Progenitor cell of endocrine pancreas (in vitro differentiated cells): ENCODE data around the gene SUPT3H. TPM values are rescaled to one million over a fixed set of nuclear protein-coding genes. Genes with fewer than 3 reads are reported as not detected.
"Not testable (repeated sequence)": the region's sequence is repeated elsewhere in the genome, so short reads cannot be mapped to it uniquely, and the experiment has no call there.

Experiments
- DNase-seq: peaks from one replicate; pipeline ENCODE4 v3.0.0; 2021; ENCODE audit warnings: low spot score; ENCODE audit not compliant: unreplicated experiment
- H3K27ac Mint-ChIP-seq: 2 replicates; pipeline ENCODE4 v1.8.0; 2021; ENCODE audit warnings: mild to moderate bottlenecking, moderate library complexity, mixed read lengths
- H3K27me3 Mint-ChIP-seq: 2 replicates; pipeline ENCODE4 v1.8.0; 2021; ENCODE audit warnings: mixed read lengths
- H3K36me3 Mint-ChIP-seq: 2 replicates; pipeline ENCODE4 v1.8.0; 2022; ENCODE audit warnings: mixed read lengths; ENCODE audit not compliant: insufficient read depth
- H3K4me1 Mint-ChIP-seq: 2 replicates; pipeline ENCODE4 v1.8.0; 2021; ENCODE audit warnings: low read depth, mixed read lengths
- H3K4me3 Mint-ChIP-seq: 2 replicates; pipeline ENCODE4 v1.8.0; 2021; ENCODE audit warnings: low read depth, mild to moderate bottlenecking, moderate library complexity, mixed read lengths
- H3K9me3 Mint-ChIP-seq: 2 replicates; pipeline ENCODE4 v1.8.0; 2021; ENCODE audit warnings: low read depth, mixed read lengths
- CTCF ChIP-seq: fragments of 200-600 bp; sonication (generic); IDR thresholded peaks from one replicate; pipeline ENCODE4 v1.5.0; 2021; ENCODE audit warnings: antibody characterized with exemption, mild to moderate bottlenecking; ENCODE audit not compliant: unreplicated experiment
- total RNA-seq: library from RNA; stranded (reverse); gene quantifications from 2 replicates; pipeline ENCODE4 v1.2.1, GENCODE V29; 2021

Gene SUPT3H
- total RNA-seq, 1 donor from 2014 or later = 40.5 TPM

GRCh38 chr6:44868910-44869309, 508.8 kb downstream of the SUPT3H start:
- H3K9me3 Mint-ChIP-seq = peaks cover 11% of the 10 kb centered on the region
- DNase-seq = no peak
- no peaks in the 10 kb centered on the region for H3K27me3 Mint-ChIP-seq
- no peak for TF ChIP-seq CTCF
- no peak overlapping the region for H3K27ac Mint-ChIP-seq
- H3K36me3 Mint-ChIP-seq = peaks cover 5% of the 10 kb centered on the region
- no peak overlapping the region for H3K4me3 Mint-ChIP-seq
- H3K4me1 Mint-ChIP-seq = peaks cover 8% of the 10 kb centered on the region

GRCh38 chr6:44868335-44868668, 509.4 kb downstream of the SUPT3H start:
- Mint-ChIP-seq H3K9me3 (peaks cover 11% of the 10 kb centered on the region), H3K36me3 (peaks cover 9% of the 10 kb centered on the region), H3K4me1 (peaks cover 8% of the 10 kb centered on the region), H3K27ac (no peak overlapping the region), H3K4me3 (no peak overlapping the region), H3K27me3 (no peaks in the 10 kb centered on the region)
- no peak for DNase-seq
- no peak for TF ChIP-seq CTCF

- no peak for DNase-seq
- Mint-ChIP-seq H3K4me3 (no peak overlapping the region), H3K36me3 (peaks cover 9% of the 10 kb centered on the region), H3K9me3 (peaks cover 11% of the 10 kb centered on the region), H3K27me3 (no peaks in the 10 kb centered on the region), H3K4me1 (peaks cover 8% of the 10 kb centered on the region), H3K27ac (no peak overlapping the region)
- no peak for TF ChIP-seq CTCF
These were observed 510.0 kb downstream of the SUPT3H start for GRCh38 chr6:44867571-44868334.

GRCh38 chr6:44865184-44865583, 512.5 kb downstream of the SUPT3H start:
- not testable (repeated sequence) for H3K4me1 Mint-ChIP-seq, H3K27ac Mint-ChIP-seq, H3K27me3 Mint-ChIP-seq, H3K4me3 Mint-ChIP-seq, DNase-seq, H3K36me3 Mint-ChIP-seq
- peaks cover 11% of the 10 kb centered on the region for H3K9me3 Mint-ChIP-seq

GRCh38 chr6:44859901-44860410, 517.8 kb downstream of the SUPT3H start:
- no peaks in the 10 kb centered on the region for H3K4me1 Mint-ChIP-seq
- H3K27me3 Mint-ChIP-seq = no peaks in the 10 kb centered on the region
- H3K36me3 Mint-ChIP-seq = peaks cover 5% of the 10 kb centered on the region
- H3K9me3 Mint-ChIP-seq = peaks cover 2% of the 10 kb centered on the region
- no peak overlapping the region for H3K4me3 Mint-ChIP-seq
- DNase-seq = no peak
- H3K27ac Mint-ChIP-seq = no peak overlapping the region
- TF ChIP-seq CTCF = no peak

- Mint-ChIP-seq H3K27me3 (no peaks in the 10 kb centered on the region), H3K4me1 (no peaks in the 10 kb centered on the region), H3K27ac (no peak overlapping the region), H3K36me3 (peaks cover 4% of the 10 kb centered on the region), H3K9me3 (no peaks in the 10 kb centered on the region), H3K4me3 (no peak overlapping the region)
- no peak for TF ChIP-seq CTCF
- no peak for DNase-seq
These were observed 518.7 kb downstream of the SUPT3H start for GRCh38 chr6:44858998-44859397.
